Measurements from ENCODE around the gene SINHCAF. TPM values are rescaled to one million over a fixed set of nuclear protein-coding genes. Genes with fewer than 3 reads are reported as not detected.

The SINHCAF gene
- polyA plus RNA-seq, 1 donor from 2014 or later = 80.5 TPM

DNA sequence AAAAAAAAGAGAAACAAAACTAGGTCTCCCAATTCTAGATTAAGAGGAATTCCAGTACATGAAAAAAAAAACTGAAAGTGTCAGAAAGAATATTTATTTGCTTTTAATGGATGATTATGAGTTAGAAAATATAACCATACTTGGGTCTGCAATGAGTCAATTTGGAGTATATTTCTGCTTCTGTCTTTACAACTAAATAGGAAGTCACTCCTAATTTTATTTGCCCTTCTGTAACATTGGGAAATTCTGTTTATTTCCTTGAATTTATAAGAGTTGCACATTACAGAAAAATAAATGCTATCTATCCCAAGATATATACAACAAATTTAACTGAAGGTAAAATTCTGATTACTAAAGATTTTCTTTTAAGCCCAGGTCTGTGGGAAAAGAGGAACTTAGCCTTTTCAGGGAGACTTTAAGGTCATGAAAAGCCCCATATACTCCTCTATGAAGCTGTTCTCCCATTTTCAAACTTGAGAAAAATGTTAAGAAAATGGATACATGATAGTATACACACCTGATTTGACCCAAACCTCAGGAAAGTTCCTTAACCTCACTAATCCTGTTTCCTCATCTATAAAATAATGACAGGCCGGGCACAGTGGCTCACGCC, 7.2 kb downstream of the SINHCAF start:
- Histone ChIP-seq H3K36me3 (ENCODE audit: insufficient read depth, low read length) (no peaks in the 10 kb centered on the region), H2AFZ (ENCODE audit: low read depth, low read length) (no peak overlapping the region), H3K9me3 (ENCODE audit: low read length) (no peaks in the 10 kb centered on the region), H3K9ac (ENCODE audit: low read length) (no peak overlapping the region), H3K4me2 (ENCODE audit: low read length) (no peak overlapping the region), H4K20me1 (ENCODE audit: insufficient read depth) (no peaks in the 10 kb centered on the region), H3K4me3 (ENCODE audit: low read length) (no peak overlapping the region), H3F3A (ENCODE audit: insufficient read depth, low read length, poor library complexity, severe bottlenecking) (no peaks in the 10 kb centered on the region), H3K27ac (ENCODE audit: low read length) (no peak overlapping the region), H3K27me3 (ENCODE audit: insufficient read depth, low read depth, low read length) (no peaks in the 10 kb centered on the region), H3K79me2 (replicated peaks; ENCODE audit: insufficient read depth, low read length) (peaks cover 99% of the 10 kb centered on the region), H3K9me2 (ENCODE audit: insufficient read depth, low read length) (no peaks in the 10 kb centered on the region)
- TF ChIP-seq TAF1 (IDR thresholded peaks at IDR 0.05; ENCODE audit: low read depth) = no peak
- no peak for TF ChIP-seq CTCF (IDR thresholded peaks at IDR 0.05; ENCODE audit: poor library complexity, severe bottlenecking)
- TF ChIP-seq, protein P1, sequence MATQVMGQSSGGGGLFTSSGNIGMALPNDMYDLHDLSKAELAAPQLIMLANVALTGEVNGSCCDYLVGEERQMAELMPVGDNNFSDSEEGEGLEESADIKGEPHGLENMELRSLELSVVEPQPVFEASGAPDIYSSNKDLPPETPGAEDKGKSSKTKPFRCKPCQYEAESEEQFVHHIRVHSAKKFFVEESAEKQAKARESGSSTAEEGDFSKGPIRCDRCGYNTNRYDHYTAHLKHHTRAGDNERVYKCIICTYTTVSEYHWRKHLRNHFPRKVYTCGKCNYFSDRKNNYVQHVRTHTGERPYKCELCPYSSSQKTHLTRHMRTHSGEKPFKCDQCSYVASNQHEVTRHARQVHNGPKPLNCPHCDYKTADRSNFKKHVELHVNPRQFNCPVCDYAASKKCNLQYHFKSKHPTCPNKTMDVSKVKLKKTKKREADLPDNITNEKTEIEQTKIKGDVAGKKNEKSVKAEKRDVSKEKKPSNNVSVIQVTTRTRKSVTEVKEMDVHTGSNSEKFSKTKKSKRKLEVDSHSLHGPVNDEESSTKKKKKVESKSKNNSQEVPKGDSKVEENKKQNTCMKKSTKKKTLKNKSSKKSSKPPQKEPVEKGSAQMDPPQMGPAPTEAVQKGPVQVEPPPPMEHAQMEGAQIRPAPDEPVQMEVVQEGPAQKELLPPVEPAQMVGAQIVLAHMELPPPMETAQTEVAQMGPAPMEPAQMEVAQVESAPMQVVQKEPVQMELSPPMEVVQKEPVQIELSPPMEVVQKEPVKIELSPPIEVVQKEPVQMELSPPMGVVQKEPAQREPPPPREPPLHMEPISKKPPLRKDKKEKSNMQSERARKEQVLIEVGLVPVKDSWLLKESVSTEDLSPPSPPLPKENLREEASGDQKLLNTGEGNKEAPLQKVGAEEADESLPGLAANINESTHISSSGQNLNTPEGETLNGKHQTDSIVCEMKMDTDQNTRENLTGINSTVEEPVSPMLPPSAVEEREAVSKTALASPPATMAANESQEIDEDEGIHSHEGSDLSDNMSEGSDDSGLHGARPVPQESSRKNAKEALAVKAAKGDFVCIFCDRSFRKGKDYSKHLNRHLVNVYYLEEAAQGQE (IDR thresholded peaks at IDR 0.05; ENCODE audit: borderline replicate concordance) = no peak
- TF ChIP-seq RAD21 (conservative IDR thresholded peaks at IDR 0.05) = no peak
- no peak for TF ChIP-seq EP300 (conservative IDR thresholded peaks at IDR 0.05; ENCODE audit: poor library complexity, severe bottlenecking)
- TF ChIP-seq SMC3 (conservative IDR thresholded peaks at IDR 0.05; ENCODE audit: poor library complexity) = no peak
- no peak for TF ChIP-seq MXI1 (conservative IDR thresholded peaks at IDR 0.05; ENCODE audit: poor library complexity, severe bottlenecking)
- TF ChIP-seq POLR2AphosphoS5 (IDR thresholded peaks at IDR 0.05) = no peak
- no peak for TF ChIP-seq EZH2 (IDR thresholded peaks at IDR 0.05; ENCODE audit: borderline replicate concordance, insufficient read depth, low read length, poor library complexity, severe bottlenecking)

DNA sequence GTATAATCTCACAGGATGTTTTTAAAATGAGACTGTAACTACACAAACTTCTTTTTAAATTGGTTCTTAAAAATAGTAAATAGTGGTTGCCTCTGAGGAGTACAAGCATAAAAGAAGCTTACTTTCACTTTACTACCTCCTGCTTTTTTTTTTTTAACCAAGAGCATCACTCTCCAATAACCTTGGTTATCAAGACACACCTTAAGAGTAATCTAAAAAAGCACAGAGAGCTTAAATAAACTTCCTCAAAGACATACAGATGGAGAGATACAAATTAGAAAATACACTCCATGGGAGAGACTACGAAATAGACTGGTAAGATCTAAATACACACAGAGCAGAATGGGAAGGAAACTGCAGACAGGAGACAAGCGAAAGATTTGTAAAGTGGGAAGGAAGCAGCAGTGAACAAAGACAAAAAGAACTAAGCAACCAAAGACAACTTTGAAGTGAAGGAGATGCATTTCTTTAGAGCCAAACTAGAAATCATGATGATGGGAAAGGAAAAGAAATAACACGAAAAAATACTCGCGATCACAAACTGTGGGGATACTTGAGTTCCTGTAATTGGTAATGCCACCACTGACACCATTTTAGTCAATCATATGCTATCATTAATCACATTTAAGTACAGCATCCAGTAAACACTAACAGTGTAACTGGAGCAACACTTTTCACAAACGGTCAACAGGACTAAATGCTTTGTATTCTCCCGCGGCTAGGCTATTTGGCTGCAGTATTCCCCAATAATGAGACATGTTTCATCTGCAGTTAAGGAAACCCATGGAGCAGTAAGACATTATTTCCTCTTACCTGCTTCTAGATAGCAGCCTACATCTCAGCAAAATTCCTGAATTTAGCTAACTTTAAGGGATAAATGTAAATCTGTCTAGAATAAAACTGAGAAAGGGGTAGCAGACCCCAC, 8.2 kb downstream of the SINHCAF start:
- H3F3A ChIP-seq (ENCODE audit: insufficient read depth, low read length, poor library complexity, severe bottlenecking) = no peaks in the 10 kb centered on the region
- no peaks in the 10 kb centered on the region for H3K9me2 ChIP-seq (ENCODE audit: insufficient read depth, low read length)
- H4K20me1 ChIP-seq (ENCODE audit: insufficient read depth) = no peaks in the 10 kb centered on the region
- H2AFZ ChIP-seq (ENCODE audit: low read depth, low read length) = no peak overlapping the region
- no peak overlapping the region for H3K27ac ChIP-seq (ENCODE audit: low read length)
- H3K4me3 ChIP-seq (ENCODE audit: low read length) = peak overlapping the region; percentile 19
- no peak overlapping the region for H3K9ac ChIP-seq (ENCODE audit: low read length)
- peaks cover 98% of the 10 kb centered on the region for H3K79me2 ChIP-seq (replicated peaks; ENCODE audit: insufficient read depth, low read length)
- H3K27me3 ChIP-seq (ENCODE audit: insufficient read depth, low read depth, low read length) = no peaks in the 10 kb centered on the region
- H3K36me3 ChIP-seq (ENCODE audit: insufficient read depth, low read length) = no peaks in the 10 kb centered on the region
- H3K9me3 ChIP-seq (ENCODE audit: low read length) = no peaks in the 10 kb centered on the region
- TF ChIP-seq RAD21 (conservative IDR thresholded peaks at IDR 0.05) (no peak), SMC3 (conservative IDR thresholded peaks at IDR 0.05; ENCODE audit: poor library complexity) (no peak), CTCF (IDR thresholded peaks at IDR 0.05; ENCODE audit: poor library complexity, severe bottlenecking) (no peak), POLR2AphosphoS5 (IDR thresholded peaks at IDR 0.05) (no peak), EP300 (conservative IDR thresholded peaks at IDR 0.05; ENCODE audit: poor library complexity, severe bottlenecking) (no peak), MXI1 (conservative IDR thresholded peaks at IDR 0.05; ENCODE audit: poor library complexity, severe bottlenecking) (no peak), EZH2 (IDR thresholded peaks at IDR 0.05; ENCODE audit: borderline replicate concordance, insufficient read depth, low read length, poor library complexity, severe bottlenecking) (no peak), TAF1 (IDR thresholded peaks at IDR 0.05; ENCODE audit: low read depth) (no peak)
- TF ChIP-seq, protein P1 (IDR thresholded peaks at IDR 0.05; ENCODE audit: borderline replicate concordance) = no peak
- no peak overlapping the region for H3K4me2 ChIP-seq (ENCODE audit: low read length)

Measured in neural cell (in vitro differentiated cells).